Adrenal gland (tissue), 12 donors: ENCODE data around the gene MICALL1. TPM values are rescaled to one million over a fixed set of nuclear protein-coding genes. Genes with fewer than 3 reads are reported as not detected.

Experiments used
- DNase-seq, 7 donors: peaks; one replicate each; pipeline ENCODE4 v3.0.0-alpha.2; 2019 to 2020
- H3K27ac ChIP-seq, 5 donors: fragments of 200-600 bp; sonication (generic) in 4 of 5; 1 replicate in 3 of 5; 2 replicates in 2 of 5; pipeline versions ENCODE4 v1.5.1 to v1.8.0; 2016 to 2020; ENCODE audit warnings: mild to moderate bottlenecking in 1 of 5
- H3K27me3 ChIP-seq: fragments of 200-600 bp; 2 replicates; pipeline ENCODE4 v1.8.0; 2021
- H3K36me3 ChIP-seq, 2 donors: fragments of 200-600 bp; replicated peaks in 1 of 2; 1 replicate in 1 of 2; 2 replicates in 1 of 2; pipeline versions ENCODE4 v1.5.1 to v1.8.0; 2018 to 2022
- H3K4me1 ChIP-seq, 2 donors: fragments of 200-600 bp; replicated peaks in 1 of 2; 1 replicate in 1 of 2; 2 replicates in 1 of 2; pipeline versions ENCODE4 v1.5.1 to v1.8.0; 2018 to 2021
- H3K4me3 ChIP-seq, 4 donors: fragments of 200-600 bp; sonication (generic) in 3 of 4; one replicate each; pipeline ENCODE4 v1.5.1; 2016 to 2018
- H3K9me3 ChIP-seq, 3 donors: fragments of 200-600 bp; sonication (generic) in 1 of 3; replicated peaks in 1 of 3; 1 replicate in 2 of 3; 2 replicates in 1 of 3; pipeline versions ENCODE4 v1.5.1 to v1.8.0; 2016 to 2021
- CTCF ChIP-seq, 6 experiments: fragments of 450-650 bp in 4 of 6; fragments of 200-600 bp in 2 of 6; sonication (generic) in 1 of 6; IDR thresholded peaks; 1 replicate in 5 of 6; 2 replicates in 1 of 6; pipeline versions ENCODE4 v1.5.1 to v1.8.0; 2016 to 2021; ENCODE audit warnings: antibody characterized with exemption in 6 of 6, mild to moderate bottlenecking in 2 of 6, moderate library complexity in 1 of 6
- POLR2A ChIP-seq, 2 donors: fragments of 450-650 bp; IDR thresholded peaks; one replicate each; pipeline ENCODE4 v1.6.1; 2017; ENCODE audit warnings: antibody characterized with exemption in 2 of 2, mild to moderate bottlenecking in 2 of 2, moderate library complexity in 1 of 2
- WGBS, 4 donors: extraction: QIAGEN DNeasy Blood & Tissue Kit in 2 of 4; methylation state at CpG; one replicate each; pipeline versions ENCODE4 v1.1.5 to v1.1.7; 2013 to 2017; 5-methylcytosine and 5-hydroxymethylcytosine counted together
- intact Hi-C, 2 donors: fragments of 100-400 bp; cut with DNase I; formaldehyde crosslinking; loops; one replicate each; pipeline versions ENCODE4 v1.14.1 to v1.15.0; 2022 to 2023
- polyA plus RNA-seq, 3 donors: library from polyadenylated mRNA; stranded (reverse); fragments of 200-250 nt in 2 of 3; fragments of 350-450 nt in 1 of 3; fragmentation: Illumina TruSeq in 1 of 3; extraction: RNeasy Lipid Tissue Mini Kit (QIAGEN cat#74804) in 1 of 3; gene quantifications; one replicate each; pipeline ENCODE4 v1.2.3, GENCODE V29; 2013 to 2014
- total RNA-seq, 9 donors: library from RNA; depleted of rRNA in 4 of 9; stranded (reverse); fragments of >200 nt in 4 of 9; fragments of 120-200 nt in 1 of 9; fragmentation: NEBNext Ultra II Directional in 1 of 9; extraction: Animal tissue kit (Norgen Biotek cat#: 25700) in 1 of 9; gene quantifications; one replicate each; pipeline versions ENCODE4 v1.1.0 to v1.2.4, GENCODE V29; 2013 to 2023
- donor health status: healthy with polysubstance abuse.
- donor health status: Bipolar disorder and iron deficiency.
- donor health status: DM: yes; HTN: yes; CAD: no.
- donor health status: DM: no; HTN: no; CAD: no.
- donor health status: DM: no; HTN: no; CAD: no.
- donor health status: DM: yes; HTN: yes; CAD: no.

The MICALL1 gene
- total and polyA plus RNA-seq, 12 donors, result 5.7 to 25.2 (median 17.1) TPM

- no peaks in the 10 kb centered on the region for H3K27me3 ChIP-seq
- peaks cover 0 to 25% of the 10 kb centered on the region in 2 donors for H3K36me3 ChIP-seq
- intact Hi-C loops, result no loop called here
- H3K27ac ChIP-seq, result no peak overlapping the region
- peaks cover 8 to 24% of the 10 kb centered on the region in 2 donors for H3K4me1 ChIP-seq
- DNase-seq, result peak in 4 of 7 donors; percentile 39 to 56 (median 48)
- WGBS, 4 donors, result 39 to 72% (median 64%) methylated on average over 5 to 7 of the region's 7 CpGs
- H3K4me3 ChIP-seq, result no peak overlapping the region
- no peaks in the 10 kb centered on the region for H3K9me3 ChIP-seq
- no peak for TF ChIP-seq CTCF (IDR thresholded peaks at IDR 0.05)
- TF ChIP-seq POLR2A (IDR thresholded peaks at IDR 0.05), result no peak
These were observed 13.3 kb upstream of the MICALL1 start for GRCh38 chr22:37892566-37893335.

- Histone ChIP-seq H3K27me3 (no peaks in the 10 kb centered on the region), H3K36me3 (peaks cover 0 to 19% of the 10 kb centered on the region in 2 donors), H3K9me3 (no peaks in the 10 kb centered on the region), H3K27ac (peak overlapping the region in 1 of 5 donors; percentile 22), H3K4me1 (peaks cover 8 to 24% of the 10 kb centered on the region in 2 donors), H3K4me3 (no peak overlapping the region)
- DNase-seq, result no peak
- TF ChIP-seq POLR2A (IDR thresholded peaks at IDR 0.05) (no peak), CTCF (IDR thresholded peaks at IDR 0.05) (no peak)
- WGBS, 4 donors, result 68 to 74% (median 70%) methylated on average over 4 to 5 of the region's 5 CpGs
- intact Hi-C loops, result no loop called here
These were observed 12.5 kb upstream of the MICALL1 start for GRCh38 chr22:37893583-37893983.

- Histone ChIP-seq H3K9me3 (no peaks in the 10 kb centered on the region), H3K27me3 (no peaks in the 10 kb centered on the region), H3K4me1 (peaks cover 8 to 24% of the 10 kb centered on the region in 2 donors), H3K4me3 (no peak overlapping the region), H3K36me3 (peaks cover 0 to 4% of the 10 kb centered on the region in 2 donors), H3K27ac (peak overlapping the region in 1 of 5 donors; percentile 40)
- TF ChIP-seq POLR2A (IDR thresholded peaks at IDR 0.05) (no peak), CTCF (IDR thresholded peaks at IDR 0.05) (no peak)
- DNase-seq, result no peak
- intact Hi-C loops, result no loop called here
- WGBS, 4 donors, result 64 to 68% (median 66%) methylated on average over 5 to 8 of the region's 8 CpGs
These were observed 11.0 kb upstream of the MICALL1 start for GRCh38 chr22:37894939-37895670.

- peak in 1 of 7 donors; percentile 39 for DNase-seq
- WGBS, 4 donors, result 38 to 49% (median 43%) methylated on average over 5 of the region's 5 CpGs
- peak overlapping the region in 3 of 5 donors; percentile 34 to 71 (median 49) for H3K27ac ChIP-seq
- no peaks in the 10 kb centered on the region for H3K36me3 ChIP-seq
- intact Hi-C loops, result no loop called here
- no peaks in the 10 kb centered on the region for H3K27me3 ChIP-seq
- TF ChIP-seq CTCF (IDR thresholded peaks at IDR 0.05), result no peak
- no peak for TF ChIP-seq POLR2A (IDR thresholded peaks at IDR 0.05)
- H3K4me1 ChIP-seq, result peaks cover 8 to 24% of the 10 kb centered on the region in 2 donors
- H3K4me3 ChIP-seq, result no peak overlapping the region
- H3K9me3 ChIP-seq, result no peaks in the 10 kb centered on the region
These were observed 9.9 kb upstream of the MICALL1 start for GRCh38 chr22:37896181-37896592.
